LNCAP (cell line): ENCODE data around the gene KRT78.

Source experiments
- CTCF ChIP-seq: fragments of 450-650 bp; IDR thresholded peaks from 2 replicates; pipeline ENCODE4 v1.5.1; 2017; ENCODE audit warnings: mild to moderate bottlenecking

The KRT78 gene

GRCh38 chr12:52794479-52795331 is 54.1 kb downstream of the KRT78 start:
- TF ChIP-seq CTCF = no peak

DNA sequence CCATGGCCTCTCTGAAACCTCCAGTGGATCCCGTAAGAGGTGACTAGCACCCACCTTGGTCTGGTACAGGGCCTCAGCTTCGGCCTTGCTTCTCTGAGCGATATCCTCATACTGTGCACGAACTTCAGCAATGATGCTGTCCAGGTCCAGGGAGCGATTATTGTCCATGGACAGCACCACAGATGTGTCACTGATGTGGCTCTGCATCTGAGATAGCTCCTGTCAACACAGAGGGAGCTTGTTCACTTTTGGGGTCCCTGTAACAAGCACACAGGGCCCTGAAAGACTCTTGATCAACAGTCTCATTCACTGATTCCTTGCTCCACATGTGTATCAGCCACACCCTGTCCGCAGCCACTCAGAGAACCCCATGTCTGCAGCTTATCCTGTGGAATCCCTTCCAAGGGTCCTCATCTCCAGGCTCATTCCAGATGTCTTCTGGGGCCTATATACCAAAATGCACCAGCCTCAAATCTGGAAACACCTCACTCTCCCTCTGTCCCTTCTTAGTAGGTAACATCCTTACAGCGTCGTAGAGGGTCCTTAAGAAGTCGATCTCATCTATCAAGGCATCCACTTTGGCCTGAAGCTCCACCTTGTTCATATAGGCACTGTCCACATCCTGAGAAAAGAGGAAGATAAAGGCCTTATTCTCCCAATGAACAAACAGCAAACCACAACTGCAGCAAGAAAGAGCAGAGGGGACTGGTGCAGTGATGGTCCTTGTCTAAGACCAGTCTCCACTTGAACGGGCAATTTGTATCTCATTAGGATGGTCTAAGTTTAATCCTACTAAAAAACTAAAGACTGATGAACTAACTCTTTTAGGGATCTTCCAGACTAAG is 56.4 kb downstream of the KRT78 start:
- TF ChIP-seq CTCF = no peak

DNA sequence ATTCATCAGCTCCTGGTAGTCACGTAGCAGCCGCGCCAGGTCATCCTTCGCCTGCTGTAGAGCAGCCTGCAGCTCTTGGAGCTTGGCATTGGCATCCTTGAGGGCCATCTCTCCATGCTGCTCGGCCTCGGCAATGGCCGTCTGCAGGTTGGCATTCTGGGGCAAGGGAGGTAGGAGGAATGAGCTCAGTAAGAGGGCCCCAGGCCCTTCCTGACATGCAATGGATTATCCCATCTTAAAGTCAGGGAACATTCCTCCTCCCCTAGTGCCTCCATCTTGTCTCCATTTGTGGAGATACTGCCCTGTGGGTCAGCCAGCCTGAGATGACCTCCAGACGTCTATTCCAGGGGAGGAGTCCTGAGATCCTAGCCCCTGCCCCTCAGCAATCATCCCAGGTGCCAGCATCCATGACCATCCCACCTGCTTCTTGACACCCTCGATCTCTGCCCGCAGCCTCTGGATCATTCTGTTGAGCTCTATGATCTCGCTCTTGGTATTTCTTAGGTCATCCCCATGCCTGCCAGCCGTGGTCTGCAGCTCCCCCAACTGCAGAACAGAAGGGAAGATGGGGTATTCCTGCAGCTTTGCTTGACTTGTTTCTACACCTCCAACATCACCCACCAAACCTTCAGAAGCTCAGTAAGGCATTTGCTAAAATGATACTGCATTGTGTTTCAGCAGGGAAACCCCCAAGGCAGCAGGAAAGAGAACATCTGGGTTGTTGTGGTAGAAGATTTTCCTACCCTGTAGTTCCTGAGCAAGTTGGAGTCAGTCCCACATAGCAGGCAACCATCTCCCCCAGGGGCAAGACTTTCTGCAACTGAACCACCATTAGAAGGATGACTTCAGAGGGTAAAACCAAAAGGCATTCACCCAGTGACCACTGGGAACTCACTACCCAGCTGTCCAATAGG is 57.3 kb downstream of the KRT78 start:
- no peak for TF ChIP-seq CTCF

GRCh38 chr12:52790427-52791270 is 58.1 kb downstream of the KRT78 start:
- no peak for TF ChIP-seq CTCF

- no peak for TF ChIP-seq CTCF
Observed at GRCh38 chr12:52789637-52790426, 59.0 kb downstream of the KRT78 start.

DNA sequence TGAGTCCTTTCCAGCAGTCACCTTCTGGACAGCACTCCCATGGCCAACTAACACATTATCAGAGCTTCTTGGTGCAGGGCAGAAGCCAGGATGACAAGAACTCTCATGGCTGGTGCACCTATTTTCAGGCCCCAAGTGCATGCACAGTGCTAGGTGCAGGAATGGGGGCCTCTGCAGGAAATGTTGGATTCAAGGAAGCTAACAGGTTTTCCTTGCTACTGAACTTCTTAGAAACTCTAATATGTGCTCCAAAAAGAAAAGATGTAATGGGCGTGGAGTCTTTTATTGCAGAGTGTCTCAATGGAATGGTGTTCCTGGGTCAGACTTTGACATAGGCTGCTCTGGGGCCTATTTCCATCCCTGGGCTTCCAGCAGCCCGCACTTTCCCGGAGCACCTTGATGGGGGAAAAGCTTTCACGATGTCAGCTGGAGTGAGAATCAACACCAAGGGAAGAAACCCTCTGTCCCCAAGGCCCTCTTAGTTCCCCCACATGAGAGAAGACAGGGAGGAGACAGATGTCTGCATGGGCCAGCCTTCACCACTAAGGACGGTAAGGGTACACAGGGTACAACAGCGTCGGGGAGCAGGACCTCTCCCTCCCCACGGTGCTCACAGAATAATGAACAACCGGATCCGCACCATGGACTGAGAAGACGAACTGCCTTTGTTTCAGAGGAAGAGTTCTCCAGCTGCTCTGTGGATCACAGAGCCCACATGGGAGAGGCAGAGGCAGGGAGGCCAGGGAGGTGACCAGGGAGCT is 59.7 kb downstream of the KRT78 start:
- no peak for TF ChIP-seq CTCF
